SJCRH30 (cell line): ENCODE data around the gene EPC1. TPM values are rescaled to one million over a fixed set of nuclear protein-coding genes. Genes with fewer than 3 reads are reported as not detected.
"Not testable (repeated sequence)": the region's sequence is repeated elsewhere in the genome, so short reads cannot be mapped to it uniquely, and the experiment has no call there.

Experiments
- DNase-seq, 2 experiments: peaks; one replicate each; pipeline ENCODE4 v3.0.0-alpha.2; 2015 to 2020
- H3K27ac ChIP-seq: fragments of 250-450 bp; sonication (Bioruptor Pico); 2 replicates; pipeline ENCODE4 v1.5.1; 2020; ENCODE audit warnings: mild to moderate bottlenecking, moderate library complexity
- H3K27me3 ChIP-seq: fragments of 250-450 bp; sonication (Bioruptor Pico); 2 replicates; pipeline ENCODE4 v1.5.1; 2020; ENCODE audit warnings: mild to moderate bottlenecking, moderate library complexity
- H3K36me3 ChIP-seq: fragments of 250-450 bp; sonication (Bioruptor Pico); 2 replicates; pipeline ENCODE4 v1.5.1; 2020; ENCODE audit warnings: mild to moderate bottlenecking, moderate library complexity
- H3K4me1 ChIP-seq: fragments of 250-450 bp; sonication (Bioruptor Pico); 2 replicates; pipeline ENCODE4 v1.5.1; 2020; ENCODE audit warnings: mild to moderate bottlenecking, moderate library complexity
- H3K4me3 ChIP-seq: fragments of 250-450 bp; sonication (Bioruptor Pico); 2 replicates; pipeline ENCODE4 v1.5.1; 2020; ENCODE audit warnings: mild to moderate bottlenecking, moderate library complexity
- H3K9me3 ChIP-seq: fragments of 250-450 bp; sonication (Bioruptor Pico); replicated peaks from 2 replicates; pipeline ENCODE4 v1.5.1; 2020; ENCODE audit warnings: mild to moderate bottlenecking, moderate library complexity
- total RNA-seq: library from RNA; depleted of rRNA; stranded (reverse); fragments of >200 nt; shearing (Covaris generic); gene quantifications from 2 replicates; pipeline ENCODE4 v1.2.3, GENCODE V29; 2014; rRNA removed

The EPC1 gene
- total RNA-seq, result 22.5 and 29.6 TPM in 2 replicates

DNA sequence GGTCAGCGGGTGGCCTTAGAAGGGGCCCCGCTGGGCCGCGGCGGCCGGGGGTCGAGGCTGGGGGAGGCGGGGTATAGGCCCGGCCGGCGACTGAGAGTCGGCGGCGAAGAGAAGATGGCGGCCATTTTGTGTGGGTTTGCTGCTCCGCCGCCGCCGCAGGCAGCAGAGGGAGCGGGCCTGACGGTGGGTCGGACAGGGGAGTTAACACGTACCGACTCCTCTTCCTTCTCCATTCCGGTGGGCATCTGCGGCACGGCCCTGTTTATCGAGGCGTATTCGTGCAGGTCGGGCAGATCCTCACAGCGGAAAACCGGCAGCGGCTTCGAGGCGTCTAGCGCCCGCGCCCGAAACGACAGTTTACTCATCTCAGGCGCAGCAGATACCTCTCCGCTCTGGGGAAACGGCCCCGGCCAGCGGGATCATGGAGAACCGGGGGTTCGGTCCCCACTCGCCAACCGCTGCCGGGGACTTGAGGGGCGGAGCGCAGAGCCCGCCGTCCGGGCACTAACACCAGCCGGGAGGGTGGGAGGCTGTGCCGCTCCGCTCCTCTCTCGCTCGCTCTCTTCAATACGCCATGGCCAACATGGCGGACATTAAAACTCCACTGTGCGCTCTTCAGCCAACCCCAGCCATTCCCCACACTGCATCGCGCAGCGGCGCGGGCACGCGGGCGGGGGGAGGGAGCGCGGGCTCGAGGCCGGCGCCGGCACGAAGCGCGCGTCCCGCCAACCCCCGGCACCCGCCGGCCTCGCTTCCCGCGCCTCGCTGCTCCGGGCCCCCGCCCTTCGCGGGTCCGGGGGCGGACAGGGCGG lies at the start of gene EPC1:
Gene EPC1, minus strand, starts transcription at position 608 of the 812 bp plus-strand sequence. Its CDS starts 243 bp downstream, at position 365.
- H3K4me3 ChIP-seq, result peak within 1 kb of the TSS; percentile 97
- H3K27ac ChIP-seq, result peak within 1 kb of the TSS; percentile 100
- H3K27me3 ChIP-seq, result no peaks in the 10 kb centered on the region
- DNase-seq, result peak; percentile 87 to 91
- H3K9me3 ChIP-seq, result no peaks in the 10 kb centered on the region
- peaks cover 26% of the 10 kb centered on the region for H3K36me3 ChIP-seq
- peaks cover 4% of the 10 kb centered on the region; the same call in 1 of the 2 replicates for H3K4me1 ChIP-seq

DNA sequence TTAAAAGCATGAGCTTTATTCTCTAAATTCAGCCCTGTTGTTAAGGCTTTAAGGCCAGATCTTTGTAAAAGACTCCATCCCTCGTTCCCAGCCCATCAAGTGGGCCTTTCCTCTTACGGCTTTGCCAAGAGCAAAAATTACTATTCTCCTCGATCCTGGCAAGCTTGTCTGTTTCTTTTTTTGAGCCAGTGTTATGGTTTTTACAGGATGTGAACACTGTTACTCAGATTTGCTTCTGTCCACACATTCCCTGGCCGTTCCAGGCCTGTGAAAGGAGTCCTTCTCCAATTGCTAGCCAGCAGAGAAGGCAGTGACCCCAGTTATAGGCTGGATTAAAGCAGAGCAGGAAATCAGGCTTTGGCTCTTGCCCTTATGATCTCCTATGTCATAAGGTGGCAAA lies 47.0 kb upstream of the EPC1 start:
- H3K36me3 ChIP-seq, result no peaks in the 10 kb centered on the region
- no peaks in the 10 kb centered on the region for H3K4me1 ChIP-seq
- no peaks in the 10 kb centered on the region for H3K9me3 ChIP-seq
- H3K4me3 ChIP-seq, result no peak overlapping the region
- DNase-seq, result no peak
- no peak overlapping the region for H3K27ac ChIP-seq
- no peaks in the 10 kb centered on the region for H3K27me3 ChIP-seq

GRCh38 chr10:32392284-32392683 lies 45.3 kb upstream of the EPC1 start:
- H3K27ac ChIP-seq, H3K4me3 ChIP-seq, H3K9me3 ChIP-seq, H3K4me1 ChIP-seq, H3K27me3 ChIP-seq, DNase-seq, H3K36me3 ChIP-seq: not testable (repeated sequence)

DNA sequence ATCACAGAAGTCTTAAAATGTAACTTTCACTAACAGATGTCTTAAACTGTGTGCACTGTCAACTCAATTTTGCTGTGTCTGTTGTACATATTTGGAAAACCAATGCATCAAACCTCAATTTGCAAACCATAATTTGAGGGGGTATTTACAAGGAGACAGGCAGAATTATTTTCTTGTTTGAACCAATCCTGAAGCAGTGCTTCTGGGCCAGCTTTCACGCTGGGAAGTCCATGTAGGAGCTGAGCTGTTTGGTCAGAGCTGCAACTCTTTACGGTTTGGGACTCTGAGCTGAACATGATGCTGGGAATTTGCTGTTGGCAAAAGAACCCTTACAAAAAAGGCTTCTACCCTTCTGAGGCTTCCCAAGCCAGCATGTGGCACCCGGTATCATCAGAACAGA lies 43.2 kb upstream of the EPC1 start:
- no peaks in the 10 kb centered on the region for H3K9me3 ChIP-seq
- peaks cover 12% of the 10 kb centered on the region for H3K4me1 ChIP-seq
- H3K4me3 ChIP-seq, result no peak overlapping the region
- H3K27ac ChIP-seq, result no peak overlapping the region
- H3K27me3 ChIP-seq, result no peaks in the 10 kb centered on the region
- H3K36me3 ChIP-seq, result no peaks in the 10 kb centered on the region
- DNase-seq, result no peak

- peaks cover 12% of the 10 kb centered on the region for H3K4me1 ChIP-seq
- H3K27me3 ChIP-seq, result no peaks in the 10 kb centered on the region
- no peak overlapping the region for H3K27ac ChIP-seq
- no peaks in the 10 kb centered on the region for H3K36me3 ChIP-seq
- no peaks in the 10 kb centered on the region for H3K9me3 ChIP-seq
- no peak for DNase-seq
- H3K4me3 ChIP-seq, result no peak overlapping the region
Observed at GRCh38 chr10:32388258-32389027, 41.5 kb upstream of the EPC1 start.

DNA sequence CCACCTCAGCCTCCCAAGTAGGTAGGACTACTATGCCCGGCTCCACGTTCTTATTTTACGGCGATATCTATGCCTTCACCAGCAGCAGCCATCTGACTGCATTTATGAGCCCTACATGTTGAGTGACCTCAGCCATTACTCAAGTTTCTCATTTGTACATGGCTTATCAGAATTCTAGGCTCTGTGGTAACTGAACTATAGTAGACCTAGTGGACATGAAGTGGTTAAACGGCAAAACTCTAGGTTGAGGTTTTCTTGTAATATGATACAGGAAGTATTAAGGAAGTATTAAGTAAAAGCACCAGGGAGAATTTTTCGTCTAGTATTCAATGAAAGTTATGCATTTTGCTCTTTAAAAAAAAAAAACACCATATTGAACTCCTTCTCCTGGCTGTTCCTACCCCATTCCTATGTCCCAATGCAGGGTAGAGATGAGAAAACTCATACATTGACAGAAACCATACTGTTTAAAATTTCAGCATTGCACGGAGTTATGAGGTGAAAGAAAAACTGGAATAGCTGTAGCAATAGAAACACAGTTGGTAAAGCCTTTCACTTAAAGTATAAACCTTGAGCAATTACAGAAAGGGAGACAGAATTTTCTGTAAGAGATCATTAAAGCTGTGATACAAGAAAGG lies 39.8 kb upstream of the EPC1 start:
- Histone ChIP-seq H3K27me3 (no peaks in the 10 kb centered on the region), H3K27ac (no peak overlapping the region), H3K4me1 (peaks cover 12% of the 10 kb centered on the region), H3K36me3 (no peaks in the 10 kb centered on the region), H3K9me3 (no peaks in the 10 kb centered on the region), H3K4me3 (peak overlapping the region; percentile 8)
- peak in 1 of 2 experiments; percentile 57 for DNase-seq

GRCh38 chr10:32384171-32384570 lies 37.2 kb upstream of the EPC1 start:
- no peak overlapping the region for H3K27ac ChIP-seq
- H3K9me3 ChIP-seq, result no peaks in the 10 kb centered on the region
- DNase-seq, result no peak
- no peak overlapping the region for H3K4me3 ChIP-seq
- H3K27me3 ChIP-seq, result no peaks in the 10 kb centered on the region
- H3K4me1 ChIP-seq, result peaks cover 15% of the 10 kb centered on the region
- H3K36me3 ChIP-seq, result no peaks in the 10 kb centered on the region

GRCh38 chr10:32381165-32381564 lies 34.2 kb upstream of the EPC1 start:
- Histone ChIP-seq H3K27me3 (no peaks in the 10 kb centered on the region), H3K9me3 (no peaks in the 10 kb centered on the region), H3K27ac (no peak overlapping the region), H3K4me1 (peaks cover 4% of the 10 kb centered on the region; the same call in 1 of the 2 replicates), H3K4me3 (no peak overlapping the region), H3K36me3 (no peaks in the 10 kb centered on the region)
- no peak for DNase-seq

DNA sequence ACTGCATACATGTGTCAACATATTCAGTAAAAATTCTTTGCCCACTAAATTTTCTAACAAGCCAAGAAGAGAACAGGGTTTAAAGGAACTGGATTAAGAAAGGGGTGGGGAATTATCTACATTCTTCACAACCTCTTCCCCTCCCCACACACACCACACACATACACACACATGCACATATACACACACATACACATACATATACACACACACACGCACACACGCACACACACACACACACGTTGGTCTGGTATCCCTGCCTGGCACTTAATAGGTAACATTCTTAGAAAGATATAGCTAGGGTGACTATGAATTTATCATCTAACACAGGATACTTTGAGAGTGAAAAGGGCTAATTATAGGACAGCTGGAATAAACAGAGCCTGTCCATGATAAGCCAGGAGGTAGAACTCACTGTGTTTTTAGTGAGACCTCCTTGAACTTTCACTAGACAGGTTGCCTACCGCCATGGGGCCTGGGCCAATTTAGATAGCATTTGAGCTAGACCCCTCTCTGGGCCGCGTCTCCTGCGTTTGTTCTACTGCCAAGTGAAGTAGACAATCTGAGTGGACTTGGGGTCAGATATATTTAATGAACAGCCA lies 33.1 kb upstream of the EPC1 start:
- H3K27me3 ChIP-seq, result no peaks in the 10 kb centered on the region
- DNase-seq, result peak in 1 of 2 experiments; percentile 27
- H3K36me3 ChIP-seq, result no peaks in the 10 kb centered on the region
- H3K4me3 ChIP-seq, result peak overlapping the region; percentile 74
- H3K9me3 ChIP-seq, result no peaks in the 10 kb centered on the region
- H3K27ac ChIP-seq, result no peak overlapping the region
- H3K4me1 ChIP-seq, result peaks cover 2% of the 10 kb centered on the region; the same call in 1 of the 2 replicates

- Histone ChIP-seq H3K4me3 (peak overlapping the region; percentile 74), H3K36me3 (no peaks in the 10 kb centered on the region), H3K27me3 (no peaks in the 10 kb centered on the region), H3K4me1 (peaks cover 2% of the 10 kb centered on the region; the same call in 1 of the 2 replicates), H3K27ac (peak overlapping the region; percentile 61), H3K9me3 (no peaks in the 10 kb centered on the region)
- peak; percentile 42 to 76 for DNase-seq
Observed at GRCh38 chr10:32379318-32379949, 32.5 kb upstream of the EPC1 start.

DNA sequence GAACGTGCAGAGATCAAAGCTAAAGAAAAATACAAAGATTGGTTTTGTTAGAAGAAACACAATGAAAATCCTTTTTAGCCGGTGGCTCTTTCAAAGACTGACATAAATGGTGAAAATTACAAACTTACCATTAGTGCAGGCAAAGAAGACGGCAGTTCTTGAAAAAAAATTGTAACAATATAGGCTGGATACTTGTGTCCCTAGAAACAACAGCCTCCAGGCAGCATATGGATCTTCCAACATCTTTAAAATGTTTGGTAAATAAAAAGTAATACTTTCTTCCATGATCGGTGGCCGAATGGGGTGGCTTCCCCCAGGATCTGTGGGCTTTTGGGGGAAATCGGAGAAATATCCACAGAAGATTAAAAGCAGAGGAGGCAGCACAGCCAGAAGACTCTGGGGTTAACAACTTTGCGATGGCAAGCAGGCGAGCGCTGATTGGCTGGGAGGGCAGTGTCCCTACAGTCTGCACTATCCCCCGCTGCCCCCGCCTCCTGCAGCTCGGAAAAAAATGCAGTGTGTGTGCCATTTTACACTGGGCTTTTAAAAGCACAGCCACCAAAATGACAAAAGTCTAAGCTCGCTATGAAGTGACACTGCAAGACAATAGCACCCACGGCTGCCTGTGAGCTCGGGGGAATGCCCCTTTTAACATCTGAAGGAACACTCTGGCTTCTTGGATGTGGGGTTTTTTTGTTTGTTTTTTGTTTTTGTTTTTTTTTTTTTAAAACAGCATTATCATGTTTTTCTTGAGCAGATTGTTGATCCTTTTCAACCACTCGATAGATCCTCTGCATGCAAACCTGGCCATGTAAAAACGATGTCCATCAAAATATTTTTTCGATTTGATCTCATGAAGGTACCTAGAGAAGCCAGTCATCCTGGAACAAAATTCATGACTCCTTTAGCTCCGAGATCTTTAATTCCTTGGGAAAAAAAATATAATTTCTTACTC lies 31.7 kb upstream of the EPC1 start:
- Histone ChIP-seq H3K4me3 (peak overlapping the region; percentile 74), H3K27ac (peak overlapping the region; percentile 61), H3K27me3 (no peaks in the 10 kb centered on the region), H3K9me3 (no peaks in the 10 kb centered on the region), H3K4me1 (peaks cover 2% of the 10 kb centered on the region; the same call in 1 of the 2 replicates), H3K36me3 (no peaks in the 10 kb centered on the region)
- peak; percentile 94 to 95 for DNase-seq

DNA sequence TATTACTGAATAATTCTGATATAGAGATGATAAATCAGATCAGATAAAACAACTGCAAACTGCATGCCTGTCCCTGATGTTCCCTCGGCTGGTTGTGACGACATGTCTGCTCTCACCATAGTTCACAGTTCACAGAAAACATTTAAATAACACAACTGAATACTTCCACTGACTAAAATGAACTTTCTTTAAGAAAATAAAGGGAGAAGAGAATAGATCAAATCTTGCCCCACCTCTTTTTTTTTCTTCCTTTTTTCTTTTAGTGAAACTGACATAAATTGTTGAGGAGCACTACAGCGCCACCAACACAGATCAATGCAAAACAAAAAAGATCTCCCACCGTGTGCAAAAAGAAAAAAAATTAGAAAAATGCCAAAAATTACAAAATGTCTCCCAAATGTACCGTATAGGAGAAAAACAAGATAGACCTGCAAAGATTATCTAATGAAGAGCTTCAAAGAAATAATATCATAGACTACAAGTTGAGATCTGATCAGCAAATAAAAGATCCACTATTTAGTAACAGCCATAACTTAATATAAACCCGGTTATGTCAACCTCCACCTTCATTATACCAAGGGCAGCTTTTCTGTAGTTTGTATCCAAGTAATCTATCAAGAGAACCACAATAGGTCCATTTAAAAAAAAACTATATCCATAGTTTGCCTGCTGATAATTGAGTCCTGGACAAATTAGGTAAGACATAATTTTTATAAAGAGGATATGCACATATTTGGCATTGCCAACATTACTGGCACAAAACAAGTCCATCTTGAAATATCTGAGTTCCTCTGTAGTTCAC lies 30.7 kb upstream of the EPC1 start:
- Histone ChIP-seq H3K36me3 (no peaks in the 10 kb centered on the region), H3K9me3 (no peaks in the 10 kb centered on the region), H3K4me3 (peak overlapping the region; percentile 74), H3K27ac (peak overlapping the region; percentile 61), H3K4me1 (peaks cover 2% of the 10 kb centered on the region; the same call in 1 of the 2 replicates), H3K27me3 (no peaks in the 10 kb centered on the region)
- peak; percentile 36 to 64 for DNase-seq
